ENCODE measurements around the gene NRDE2. TPM values are rescaled to one million over a fixed set of nuclear protein-coding genes. Genes with fewer than 3 reads are reported as not detected.

The NRDE2 gene
- total and polyA plus RNA-seq, 2 of the 4 experiments (the other 2 are of a cell fraction): 4.5 to 9.3 TPM

DNA sequence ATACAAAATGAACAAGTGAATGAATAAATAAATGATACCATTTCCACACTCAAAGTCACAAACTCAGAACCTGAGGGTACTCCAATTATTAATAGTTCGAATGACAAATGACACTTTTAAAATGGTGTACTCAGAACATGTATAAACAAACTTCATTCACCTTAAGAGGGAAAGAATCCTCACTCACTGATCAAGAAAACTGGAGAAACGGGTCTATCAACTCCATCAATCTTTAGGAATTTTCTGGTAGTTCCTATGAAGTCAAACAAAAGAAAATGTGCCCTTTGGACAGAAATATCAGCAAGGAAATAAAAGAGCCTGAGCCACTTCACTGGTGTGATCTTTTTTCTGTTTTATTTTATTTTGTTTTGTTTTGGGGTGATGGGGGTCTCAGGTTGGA lies 5.2 kb upstream of the NRDE2 start:
- no TSS peak for BruUV-seq (replicated peaks)
- Histone ChIP-seq H4K5ac (ENCODE audit: low read depth, low read length) (no peak overlapping the region), H4K20me1 (ENCODE audit: insufficient read depth, low read length) (no peaks in the 10 kb centered on the region), H3K79me1 (ENCODE audit: low read depth in 1 of 2, low read length in 2 of 2) (no peaks in the 10 kb centered on the region), H2BK120ac (ENCODE audit: low read depth, low read length) (no peak overlapping the region), H3K36me3 (ENCODE audit: control insufficient read depth, insufficient read depth, low read length) (no peaks in the 10 kb centered on the region), H3K56ac (ENCODE audit: extremely low read depth, insufficient read depth, low read length) (no peak overlapping the region), H2BK5ac (ENCODE audit: low read depth, low read length, poor library complexity, severe bottlenecking) (no peak overlapping the region), H3K27ac (ENCODE audit: insufficient read depth, low read length) (no peak overlapping the region), H3K18ac (ENCODE audit: low read depth, low read length) (no peak overlapping the region), H3K4me2 (ENCODE audit: low read depth, low read length) (no peak overlapping the region), H2AK9ac (replicated peaks; ENCODE audit: low read depth, low read length, poor library complexity) (no peak overlapping the region), H4K8ac (ENCODE audit: low read depth in 2 of 2, low read length in 2 of 2) (no peak overlapping the region), H3K4ac (ENCODE audit: low read depth, low read length) (no peak overlapping the region), H2BK20ac (ENCODE audit: low read depth, low read length) (no peak overlapping the region), H2AFZ (replicated peaks; ENCODE audit: low read length, poor library complexity) (no peak overlapping the region), H3K4me3 (ENCODE audit: insufficient read depth, low read depth, low read length) (no peak overlapping the region), H3K9me1 (ENCODE audit: insufficient read depth, low read length) (no peaks in the 10 kb centered on the region), H3K4me1 (ENCODE audit: control insufficient read depth, insufficient read depth, low read length) (no peaks in the 10 kb centered on the region), H2AK5ac (ENCODE audit: low read depth, low read length) (no peak overlapping the region), H3K27me3 (ENCODE audit: control insufficient read depth, insufficient read depth, low read length) (peaks cover 9% of the 10 kb centered on the region), H3K9ac (ENCODE audit: low read depth, low read length) (no peak overlapping the region), H3K23ac (ENCODE audit: low read depth, low read length) (no peak overlapping the region), H3K9me3 (ENCODE audit: control insufficient read depth, insufficient read depth, low read length) (no peaks in the 10 kb centered on the region), H3K14ac (replicated peaks; ENCODE audit: low read depth, low read length) (no peak overlapping the region), H4K91ac (ENCODE audit: insufficient read depth, low read depth, low read length) (no peak overlapping the region), H2BK15ac (ENCODE audit: low read depth, low read length) (no peak overlapping the region)
- ATAC-seq (ENCODE audit: low read depth): no peak
- WGBS, 2 experiments (ENCODE audit: extremely low coverage in 2 of 2, insufficient read length in 1 of 2): no CpG with 5 or more reads among the region's 2 CpGs
- TF ChIP-seq, protein P1, sequence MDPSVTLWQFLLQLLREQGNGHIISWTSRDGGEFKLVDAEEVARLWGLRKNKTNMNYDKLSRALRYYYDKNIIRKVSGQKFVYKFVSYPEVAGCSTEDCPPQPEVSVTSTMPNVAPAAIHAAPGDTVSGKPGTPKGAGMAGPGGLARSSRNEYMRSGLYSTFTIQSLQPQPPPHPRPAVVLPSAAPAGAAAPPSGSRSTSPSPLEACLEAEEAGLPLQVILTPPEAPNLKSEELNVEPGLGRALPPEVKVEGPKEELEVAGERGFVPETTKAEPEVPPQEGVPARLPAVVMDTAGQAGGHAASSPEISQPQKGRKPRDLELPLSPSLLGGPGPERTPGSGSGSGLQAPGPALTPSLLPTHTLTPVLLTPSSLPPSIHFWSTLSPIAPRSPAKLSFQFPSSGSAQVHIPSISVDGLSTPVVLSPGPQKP (IDR thresholded peaks at IDR 0.05; ENCODE audit: borderline replicate concordance, low read depth, low read length): no peak
- TF ChIP-seq RCOR1 (IDR thresholded peaks at IDR 0.05; ENCODE audit: insufficient replicate concordance, low read length): no peak
- no peak for TF ChIP-seq RAD21 (IDR thresholded peaks at IDR 0.05; ENCODE audit: low read length)
- TF ChIP-seq FOS (IDR thresholded peaks at IDR 0.05; ENCODE audit: low read depth, low read length): no peak
- TF ChIP-seq, protein P2, sequence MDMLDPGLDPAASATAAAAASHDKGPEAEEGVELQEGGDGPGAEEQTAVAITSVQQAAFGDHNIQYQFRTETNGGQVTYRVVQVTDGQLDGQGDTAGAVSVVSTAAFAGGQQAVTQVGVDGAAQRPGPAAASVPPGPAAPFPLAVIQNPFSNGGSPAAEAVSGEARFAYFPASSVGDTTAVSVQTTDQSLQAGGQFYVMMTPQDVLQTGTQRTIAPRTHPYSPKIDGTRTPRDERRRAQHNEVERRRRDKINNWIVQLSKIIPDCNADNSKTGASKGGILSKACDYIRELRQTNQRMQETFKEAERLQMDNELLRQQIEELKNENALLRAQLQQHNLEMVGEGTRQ (IDR thresholded peaks at IDR 0.05; ENCODE audit: low read depth, low read length): no peak
- TF ChIP-seq BHLHE40 (IDR thresholded peaks at IDR 0.05; ENCODE audit: low read depth, low read length): no peak
- no peak for TF ChIP-seq CHD1 (IDR thresholded peaks at IDR 0.05; ENCODE audit: low read depth, low read length)
- ChIA-PET POLR2A (ENCODE audit: unreplicated experiment) (no interaction called here), CTCF (no interaction called here)
- intact Hi-C loops (cut with micrococcal nuclease) (no loop called here), in situ Hi-C loops (cut with MboI; ENCODE audit: low sequenced_read_pairs) (no loop called here), dilution Hi-C loops (cut with HindIII; ENCODE audit: low sequenced_read_pairs, unreplicated experiment) (no loop called here)
- DNase-seq: no peak

Data from IMR-90 (cell line).